ENCODE results near the gene CT45A3.
"Not testable (repeated sequence)": the region's sequence is repeated elsewhere in the genome, so short reads cannot be mapped to it uniquely, and the experiment has no call there.

CT45A3 gene

GRCh38 chrX:135768091-135768490, at the start of gene CT45A3:
Gene CT45A3 (minus strand): TSS chrX:135768191. CDS start chrX:135764444, 3,747 bp downstream.
- DNase-seq, result not testable (repeated sequence)

- not testable (repeated sequence) for DNase-seq
Measured at GRCh38 chrX:135802687-135803086, 34.7 kb upstream of the CT45A3 start, which contains the start of gene CT45A6. Gene CT45A6 (minus strand): TSS chrX:135802787. CDS start chrX:135798993, 3,794 bp downstream.

- not testable (repeated sequence) for DNase-seq
Measured at GRCh38 chrX:135785403-135785802, 17.4 kb upstream of the CT45A3 start, which contains the start of gene CT45A5. Gene CT45A5 (minus strand): TSS chrX:135785503. CDS start chrX:135781729, 3,774 bp downstream.

GRCh38 chrX:135744739-135745138, 23.3 kb downstream of the CT45A3 start:
- not testable (repeated sequence) for DNase-seq

- DNase-seq, result no peak
Measured at GRCh38 chrX:135741192-135741715, 26.7 kb downstream of the CT45A3 start.

- no peak for DNase-seq
Measured at GRCh38 chrX:135740681-135741149, 27.3 kb downstream of the CT45A3 start.

GRCh38 chrX:135737366-135738071, 30.5 kb downstream of the CT45A3 start:
- DNase-seq, result no peak

- not testable (repeated sequence) for DNase-seq
Measured at GRCh38 chrX:135734666-135735065, 33.3 kb downstream of the CT45A3 start.

GRCh38 chrX:135713795-135714194, 54.2 kb downstream of the CT45A3 start:
- DNase-seq, result no peak

GRCh38 chrX:135713183-135713689, 54.8 kb downstream of the CT45A3 start, which contains the start of gene CT45A1:
Gene CT45A1 (plus strand): TSS chrX:135713639. CDS start chrX:135718941, 5,302 bp downstream.
- DNase-seq, result not testable (repeated sequence)
